ENCODE data around the gene ABCA6.

- TF ChIP-seq POLR2AphosphoS5 (IDR thresholded peaks at IDR 0.05; ENCODE audit: low read depth, low read length) = no peak
- TF ChIP-seq TAF1 (IDR thresholded peaks at IDR 0.05; ENCODE audit: borderline replicate concordance, insufficient read depth, low read length) = no peak
- no peak for TF ChIP-seq SIN3A (IDR thresholded peaks at IDR 0.05; ENCODE audit: borderline replicate concordance, insufficient read depth, low read length)
These were observed 74.2 kb downstream of the ABCA6 start for GRCh38 chr17:69067274-69068047.

Measured in PFSK-1 (cell line).